ENCODE results near the gene GAS7. TPM values are rescaled to one million over a fixed set of nuclear protein-coding genes. Genes with fewer than 3 reads are reported as not detected.

GAS7 gene
- polyA plus RNA-seq, 1 experiment = 1.4 TPM

GRCh38 chr17:10075919-10076318 is 122.5 kb downstream of the GAS7 start:
- no peaks in the 10 kb centered on the region for H3K27me3 ChIP-seq (ENCODE audit: control insufficient read depth, insufficient read depth, low read length)
- no peak overlapping the region for H3K4me3 ChIP-seq (ENCODE audit: low read depth, low read length)
- TF ChIP-seq CTCF (IDR thresholded peaks at IDR 0.05; ENCODE audit: insufficient read depth, low read depth, low read length) = no peak
- CTCF ChIA-PET = interaction anchor here (1.9 to 2.2 kb wide), 2 partner anchors 10 kb away, joined by 5 to 8 read pairs; no protein-coding TSS in a partner anchor
- DNase-seq (ENCODE audit: low read depth) = no peak
- POLR2A ChIA-PET = no interaction called here
- no peaks in the 10 kb centered on the region for H3K36me3 ChIP-seq (ENCODE audit: control insufficient read depth, insufficient read depth, low read length)

- no peak for DNase-seq (ENCODE audit: low read depth)
- no peak for TF ChIP-seq CTCF (IDR thresholded peaks at IDR 0.05; ENCODE audit: insufficient read depth, low read depth, low read length)
- POLR2A ChIA-PET = no interaction called here
- CTCF ChIA-PET = interaction anchor here (0.8 kb wide), 1 partner anchor 31 kb away, joined by 3 read pairs; no protein-coding TSS in a partner anchor
- H3K36me3 ChIP-seq (ENCODE audit: control insufficient read depth, insufficient read depth, low read length) = no peaks in the 10 kb centered on the region
- no peak overlapping the region for H3K4me3 ChIP-seq (ENCODE audit: low read depth, low read length)
- H3K27me3 ChIP-seq (ENCODE audit: control insufficient read depth, insufficient read depth, low read length) = no peaks in the 10 kb centered on the region
Measured at GRCh38 chr17:10073941-10074340, 124.5 kb downstream of the GAS7 start.

- no peak for DNase-seq (ENCODE audit: low read depth)
- H3K4me3 ChIP-seq (ENCODE audit: low read depth, low read length) = no peak overlapping the region
- POLR2A ChIA-PET = no interaction called here
- CTCF ChIA-PET = interaction anchor here (0.8 kb wide), 1 partner anchor 30 kb away, joined by 3 read pairs; no protein-coding TSS in a partner anchor
- no peak for TF ChIP-seq CTCF (IDR thresholded peaks at IDR 0.05; ENCODE audit: insufficient read depth, low read depth, low read length)
- H3K36me3 ChIP-seq (ENCODE audit: control insufficient read depth, insufficient read depth, low read length) = no peaks in the 10 kb centered on the region
- H3K27me3 ChIP-seq (ENCODE audit: control insufficient read depth, insufficient read depth, low read length) = no peaks in the 10 kb centered on the region
Measured at GRCh38 chr17:10072556-10073425, 125.6 kb downstream of the GAS7 start.

- H3K36me3 ChIP-seq (ENCODE audit: control insufficient read depth, insufficient read depth, low read length) = no peaks in the 10 kb centered on the region
- CTCF ChIA-PET = interaction anchor here (0.6 kb wide), 1 partner anchor 155 kb away, joined by 3 read pairs; no protein-coding TSS in a partner anchor
- no peak for TF ChIP-seq CTCF (IDR thresholded peaks at IDR 0.05; ENCODE audit: insufficient read depth, low read depth, low read length)
- DNase-seq (ENCODE audit: low read depth) = no peak
- H3K4me3 ChIP-seq (ENCODE audit: low read depth, low read length) = no peak overlapping the region
- POLR2A ChIA-PET = no interaction called here
- no peaks in the 10 kb centered on the region for H3K27me3 ChIP-seq (ENCODE audit: control insufficient read depth, insufficient read depth, low read length)
Measured at GRCh38 chr17:10072086-10072485, 126.3 kb downstream of the GAS7 start.

- no peak for DNase-seq (ENCODE audit: low read depth)
- no peak for TF ChIP-seq CTCF (IDR thresholded peaks at IDR 0.05; ENCODE audit: insufficient read depth, low read depth, low read length)
- H3K4me3 ChIP-seq (ENCODE audit: low read depth, low read length) = no peak overlapping the region
- no peaks in the 10 kb centered on the region for H3K27me3 ChIP-seq (ENCODE audit: control insufficient read depth, insufficient read depth, low read length)
- no peaks in the 10 kb centered on the region for H3K36me3 ChIP-seq (ENCODE audit: control insufficient read depth, insufficient read depth, low read length)
- ChIA-PET POLR2A (no interaction called here), CTCF (no interaction called here)
Measured at GRCh38 chr17:10071141-10071540, 127.3 kb downstream of the GAS7 start.
